Upper lobe of left lung (tissue), 4 donors: ENCODE results near the gene DNALI1.

Source experiments
- POLR2A ChIP-seq, 4 donors: fragments of 450-650 bp; IDR thresholded peaks; one replicate each; pipeline ENCODE4 v1.5.1; 2016 to 2017; ENCODE audit warnings: antibody characterized with exemption in 4 of 4, mild to moderate bottlenecking in 2 of 4
- TF ChIP-seq, protein P1 (sequence below), 6 experiments: fragments of 450-650 bp in 4 of 6; fragments of 200-600 bp in 2 of 6; sonication (generic) in 2 of 6; IDR thresholded peaks; one replicate each; pipeline ENCODE4 v1.5.1; 2016 to 2019; ENCODE audit warnings: antibody characterized with exemption in 6 of 6

DNA sequence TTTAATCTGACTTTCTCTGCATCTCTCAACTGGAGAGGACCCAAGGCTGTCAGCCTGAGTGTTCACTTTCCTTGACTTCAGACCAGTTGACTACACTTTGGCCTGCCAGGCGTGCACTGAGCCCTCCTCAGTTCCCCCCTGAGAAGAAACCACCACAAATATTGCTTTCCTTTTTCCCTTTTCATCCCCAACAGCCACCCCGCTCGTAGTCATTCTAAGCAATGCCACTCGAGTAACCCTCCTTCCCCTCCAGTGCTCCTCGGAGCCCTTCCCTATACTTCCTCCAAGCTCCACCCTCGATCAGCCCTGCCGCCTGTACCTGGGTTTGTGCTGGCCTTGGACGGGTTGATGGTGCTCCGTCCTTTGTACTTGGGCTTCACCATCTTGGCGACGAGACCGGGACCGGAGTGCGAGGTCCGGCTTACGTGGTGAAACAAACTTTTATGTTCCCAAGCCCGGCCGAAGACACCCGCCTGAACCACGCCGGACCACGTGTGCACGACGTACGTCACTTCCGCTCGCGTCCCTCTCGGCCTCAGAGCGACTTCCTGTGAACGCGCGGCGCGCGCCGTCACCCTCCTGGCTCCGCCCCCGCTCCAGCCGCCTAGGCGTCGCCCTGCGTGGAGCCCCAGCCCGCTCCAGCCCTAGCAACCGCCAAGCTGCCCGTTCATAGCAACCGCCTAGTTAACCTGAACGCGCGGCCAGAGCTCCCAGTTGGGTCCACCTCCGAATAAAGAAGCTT lies 38.9 kb downstream of the DNALI1 start, which contains the start of gene GNL2:
- TF ChIP-seq POLR2A (IDR thresholded peaks at IDR 0.05), result peak in 3 of 4 donors; percentile 24 to 86 (median 63)
- TF ChIP-seq, protein P1, sequence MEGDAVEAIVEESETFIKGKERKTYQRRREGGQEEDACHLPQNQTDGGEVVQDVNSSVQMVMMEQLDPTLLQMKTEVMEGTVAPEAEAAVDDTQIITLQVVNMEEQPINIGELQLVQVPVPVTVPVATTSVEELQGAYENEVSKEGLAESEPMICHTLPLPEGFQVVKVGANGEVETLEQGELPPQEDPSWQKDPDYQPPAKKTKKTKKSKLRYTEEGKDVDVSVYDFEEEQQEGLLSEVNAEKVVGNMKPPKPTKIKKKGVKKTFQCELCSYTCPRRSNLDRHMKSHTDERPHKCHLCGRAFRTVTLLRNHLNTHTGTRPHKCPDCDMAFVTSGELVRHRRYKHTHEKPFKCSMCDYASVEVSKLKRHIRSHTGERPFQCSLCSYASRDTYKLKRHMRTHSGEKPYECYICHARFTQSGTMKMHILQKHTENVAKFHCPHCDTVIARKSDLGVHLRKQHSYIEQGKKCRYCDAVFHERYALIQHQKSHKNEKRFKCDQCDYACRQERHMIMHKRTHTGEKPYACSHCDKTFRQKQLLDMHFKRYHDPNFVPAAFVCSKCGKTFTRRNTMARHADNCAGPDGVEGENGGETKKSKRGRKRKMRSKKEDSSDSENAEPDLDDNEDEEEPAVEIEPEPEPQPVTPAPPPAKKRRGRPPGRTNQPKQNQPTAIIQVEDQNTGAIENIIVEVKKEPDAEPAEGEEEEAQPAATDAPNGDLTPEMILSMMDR (IDR thresholded peaks at IDR 0.05), result no peak
